Measurements from ENCODE around the gene EPDR1.

EPDR1 gene

DNA sequence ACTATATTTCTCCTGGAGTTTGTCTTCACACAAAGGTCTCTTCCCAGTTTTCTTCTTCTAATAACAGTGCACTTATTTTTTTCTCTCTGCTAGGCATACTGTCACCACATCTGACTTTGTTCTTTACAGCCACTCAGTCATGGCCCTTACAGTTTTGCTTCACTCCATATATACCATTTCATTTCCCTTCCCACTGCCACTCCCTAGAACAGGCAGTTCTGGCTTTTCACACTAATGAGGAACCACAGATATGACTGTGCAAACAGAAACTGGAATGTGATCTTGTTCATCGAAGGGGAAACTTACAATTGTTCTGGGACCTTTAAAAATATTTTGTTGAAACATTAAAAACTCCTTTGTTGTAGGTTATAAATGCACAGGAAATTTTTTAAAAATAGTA, 67.3 kb downstream of the EPDR1 start:
- no peak for DNase-seq
- TF ChIP-seq, protein P1, sequence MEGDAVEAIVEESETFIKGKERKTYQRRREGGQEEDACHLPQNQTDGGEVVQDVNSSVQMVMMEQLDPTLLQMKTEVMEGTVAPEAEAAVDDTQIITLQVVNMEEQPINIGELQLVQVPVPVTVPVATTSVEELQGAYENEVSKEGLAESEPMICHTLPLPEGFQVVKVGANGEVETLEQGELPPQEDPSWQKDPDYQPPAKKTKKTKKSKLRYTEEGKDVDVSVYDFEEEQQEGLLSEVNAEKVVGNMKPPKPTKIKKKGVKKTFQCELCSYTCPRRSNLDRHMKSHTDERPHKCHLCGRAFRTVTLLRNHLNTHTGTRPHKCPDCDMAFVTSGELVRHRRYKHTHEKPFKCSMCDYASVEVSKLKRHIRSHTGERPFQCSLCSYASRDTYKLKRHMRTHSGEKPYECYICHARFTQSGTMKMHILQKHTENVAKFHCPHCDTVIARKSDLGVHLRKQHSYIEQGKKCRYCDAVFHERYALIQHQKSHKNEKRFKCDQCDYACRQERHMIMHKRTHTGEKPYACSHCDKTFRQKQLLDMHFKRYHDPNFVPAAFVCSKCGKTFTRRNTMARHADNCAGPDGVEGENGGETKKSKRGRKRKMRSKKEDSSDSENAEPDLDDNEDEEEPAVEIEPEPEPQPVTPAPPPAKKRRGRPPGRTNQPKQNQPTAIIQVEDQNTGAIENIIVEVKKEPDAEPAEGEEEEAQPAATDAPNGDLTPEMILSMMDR (IDR thresholded peaks at IDR 0.05; ENCODE audit: low read depth, low read length), result no peak
- no peaks in the 10 kb centered on the region for H3K36me3 ChIP-seq
- no peaks in the 10 kb centered on the region for H3K4me1 ChIP-seq
- no peak overlapping the region for H3K4me3 ChIP-seq (ENCODE audit: low read depth, low read length)
- H3K9me3 ChIP-seq, result no peaks in the 10 kb centered on the region
- H3K27me3 ChIP-seq, result no peaks in the 10 kb centered on the region

DNA sequence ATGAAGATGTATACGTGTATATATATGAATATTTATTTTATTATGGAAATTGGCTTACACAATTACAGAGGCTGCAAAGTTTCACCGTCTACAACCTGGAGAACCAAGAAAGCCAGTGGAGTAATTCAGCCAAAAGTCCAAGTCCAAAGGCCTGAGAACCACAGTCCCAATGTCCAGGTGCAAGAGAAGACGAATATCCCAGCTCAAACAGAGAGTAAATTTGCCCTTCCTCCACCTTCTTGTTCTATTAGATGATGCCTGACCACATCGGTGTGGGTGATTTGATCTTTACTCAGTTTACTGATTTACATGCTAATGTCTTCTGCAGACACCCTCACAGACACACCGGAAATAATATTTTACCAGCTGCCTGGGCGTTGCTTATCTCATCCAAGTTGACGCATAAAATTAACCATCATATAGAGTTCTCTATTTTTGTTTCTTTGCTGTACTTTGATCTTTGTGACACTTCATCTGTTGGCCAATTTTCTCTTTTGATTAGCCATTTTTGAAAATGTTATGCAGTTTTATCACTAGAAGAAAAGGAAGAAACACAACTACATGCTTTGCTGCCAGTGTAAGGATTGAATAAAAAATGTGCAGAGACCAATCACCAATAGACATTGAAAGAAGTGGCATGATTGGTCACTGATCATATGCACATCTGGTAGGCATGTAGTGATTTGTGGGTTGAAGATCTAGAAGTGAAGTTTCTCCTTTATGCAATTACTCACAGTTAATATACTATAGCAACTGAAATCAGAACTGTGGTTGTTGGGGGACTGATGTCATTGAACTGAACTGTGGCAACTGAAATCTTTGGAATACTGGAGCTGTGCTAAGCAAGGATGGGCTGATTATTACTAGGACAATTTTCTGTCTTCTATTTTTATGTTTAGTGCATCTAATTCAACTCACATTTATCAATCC, 68.5 kb downstream of the EPDR1 start:
- DNase-seq, result no peak
- Histone ChIP-seq H3K27me3 (no peaks in the 10 kb centered on the region), H3K4me3 (ENCODE audit: low read depth, low read length) (no peak overlapping the region), H3K36me3 (no peaks in the 10 kb centered on the region), H3K9me3 (no peaks in the 10 kb centered on the region), H3K4me1 (no peaks in the 10 kb centered on the region)
- TF ChIP-seq, protein P1 (IDR thresholded peaks at IDR 0.05; ENCODE audit: low read depth, low read length), result no peak

DNA sequence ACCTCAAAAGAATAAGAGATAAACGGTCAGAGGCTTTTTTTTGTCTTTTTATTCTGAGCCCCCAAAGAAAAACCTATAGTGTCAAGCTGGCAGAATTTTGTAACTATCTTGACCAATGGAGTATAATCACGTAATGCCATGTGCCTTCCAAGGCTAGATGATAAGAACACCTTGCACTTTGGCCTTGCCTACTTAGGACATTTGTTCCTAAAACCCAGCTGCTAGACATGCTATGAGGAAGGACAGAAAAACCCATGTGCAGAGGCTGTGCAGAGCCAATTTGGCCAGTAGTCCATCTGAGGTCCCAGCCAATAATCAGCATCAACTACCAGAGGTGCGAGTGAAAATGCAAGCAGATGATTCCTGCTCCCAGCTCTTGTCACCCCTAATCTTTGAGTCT, 69.9 kb downstream of the EPDR1 start:
- TF ChIP-seq, protein P1 (IDR thresholded peaks at IDR 0.05; ENCODE audit: low read depth, low read length), result no peak
- no peaks in the 10 kb centered on the region for H3K27me3 ChIP-seq
- no peak overlapping the region for H3K4me3 ChIP-seq (ENCODE audit: low read depth, low read length)
- no peaks in the 10 kb centered on the region for H3K9me3 ChIP-seq
- H3K4me1 ChIP-seq, result no peaks in the 10 kb centered on the region
- no peaks in the 10 kb centered on the region for H3K36me3 ChIP-seq
- no peak for DNase-seq

DNA sequence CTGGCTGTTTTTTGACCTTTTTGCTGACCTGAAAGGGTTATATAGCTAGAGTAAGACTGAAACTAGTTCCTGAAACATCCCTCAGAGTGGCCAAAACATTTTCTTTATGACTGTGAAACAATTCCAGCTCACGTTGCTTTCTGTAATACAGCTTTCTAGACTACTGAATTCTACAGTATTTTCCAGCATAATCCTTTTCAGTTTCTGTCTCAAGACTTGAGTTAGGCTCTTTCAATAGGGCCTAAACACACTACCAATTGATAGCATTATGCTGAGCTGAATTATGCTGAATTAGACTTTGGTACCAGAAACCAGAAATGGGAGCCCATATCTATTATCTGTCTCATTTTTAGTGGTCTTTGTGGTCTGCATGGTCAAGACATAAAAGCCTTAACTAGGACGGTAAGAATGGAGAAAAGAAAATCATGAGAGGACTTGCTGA, 72.6 kb downstream of the EPDR1 start:
- Histone ChIP-seq H3K4me1 (no peaks in the 10 kb centered on the region), H3K9me3 (no peaks in the 10 kb centered on the region), H3K4me3 (ENCODE audit: low read depth, low read length) (no peak overlapping the region), H3K27me3 (no peaks in the 10 kb centered on the region), H3K36me3 (no peaks in the 10 kb centered on the region)
- DNase-seq, result no peak
- TF ChIP-seq, protein P1 (IDR thresholded peaks at IDR 0.05; ENCODE audit: low read depth, low read length), result no peak

DNA sequence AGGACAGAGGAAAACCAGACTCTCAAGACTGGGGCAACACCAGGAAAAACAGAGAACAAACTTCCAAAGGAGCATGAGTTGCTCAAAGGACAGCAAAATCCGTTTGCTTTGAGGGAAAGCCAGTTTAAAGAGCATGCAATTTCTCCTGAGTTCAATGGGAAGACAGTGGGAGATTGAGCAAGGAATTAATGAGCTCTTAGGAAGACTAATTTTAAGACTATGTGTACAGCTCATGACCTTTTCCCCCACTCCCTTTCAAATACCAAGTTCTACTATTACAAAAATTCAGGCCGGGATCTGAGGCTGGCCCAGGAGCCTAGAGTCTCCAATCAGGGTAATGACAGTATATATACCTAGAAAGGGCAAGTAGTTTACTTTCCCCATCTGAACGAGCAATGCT, 79.2 kb downstream of the EPDR1 start:
- Histone ChIP-seq H3K4me1 (no peaks in the 10 kb centered on the region), H3K36me3 (no peaks in the 10 kb centered on the region), H3K9me3 (no peaks in the 10 kb centered on the region), H3K27me3 (no peaks in the 10 kb centered on the region), H3K4me3 (ENCODE audit: low read depth, low read length) (no peak overlapping the region)
- DNase-seq, result no peak
- TF ChIP-seq, protein P1 (IDR thresholded peaks at IDR 0.05; ENCODE audit: low read depth, low read length), result no peak

DNA sequence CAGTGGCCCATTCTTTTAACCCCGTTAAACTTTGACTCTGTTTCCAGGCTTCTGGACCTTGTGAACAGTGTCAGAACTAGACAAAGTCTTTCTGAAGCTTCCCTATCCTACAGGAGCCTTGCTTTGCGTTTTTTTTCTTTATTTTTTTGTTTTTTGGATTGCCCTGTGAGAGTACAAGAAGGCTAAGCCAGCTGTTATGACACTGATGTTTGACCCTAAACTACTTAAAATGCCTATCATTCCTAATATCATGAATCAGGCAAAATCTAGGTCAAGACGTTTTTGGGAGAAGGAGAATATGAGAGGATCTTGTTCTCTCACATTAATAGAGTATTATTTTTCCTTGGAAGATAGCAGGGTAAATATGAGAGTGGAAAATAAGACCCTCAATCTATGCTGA, 79.8 kb downstream of the EPDR1 start:
- Histone ChIP-seq H3K9me3 (no peaks in the 10 kb centered on the region), H3K4me1 (no peaks in the 10 kb centered on the region), H3K27me3 (no peaks in the 10 kb centered on the region), H3K36me3 (no peaks in the 10 kb centered on the region), H3K4me3 (ENCODE audit: low read depth, low read length) (no peak overlapping the region)
- no peak for DNase-seq
- TF ChIP-seq, protein P1 (IDR thresholded peaks at IDR 0.05; ENCODE audit: low read depth, low read length), result no peak

Data from BE2C (cell line).